GM18873 (cell line): ENCODE data around the gene MKRN1.
"Not testable (repeated sequence)": the region's sequence is repeated elsewhere in the genome, so short reads cannot be mapped to it uniquely, and the experiment has no call there.

Experiments used
- ATAC-seq: cut with Tn5 transposase; IDR thresholded peaks from one replicate; pipeline ENCODE4 v1.9.1; 2021; ENCODE audit warnings: mild to moderate bottlenecking, moderate library complexity, moderate number of reproducible peaks; ENCODE audit not compliant: unreplicated experiment, low FRiP score

MKRN1 gene

DNA sequence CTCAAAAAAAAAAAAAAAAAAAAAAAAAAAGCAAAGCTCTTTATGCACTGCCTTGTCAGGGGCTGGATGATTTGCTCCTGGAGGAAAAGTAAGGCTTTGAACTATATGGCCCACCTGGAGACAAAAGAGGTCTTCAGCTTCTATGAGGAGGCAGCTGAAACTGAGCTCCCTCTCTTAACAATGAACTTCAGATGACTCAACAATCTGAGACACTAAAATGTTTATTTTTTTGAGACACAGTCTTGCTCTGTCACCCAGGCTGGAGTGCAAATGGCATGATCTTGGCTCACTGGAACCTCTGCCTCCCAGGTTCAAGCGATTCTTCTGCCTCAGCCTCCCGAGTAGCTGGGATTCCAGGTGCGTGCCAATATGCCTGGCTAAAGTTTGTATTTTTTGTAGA lies 38.7 kb downstream of the MKRN1 start:
- ATAC-seq: no peak

DNA sequence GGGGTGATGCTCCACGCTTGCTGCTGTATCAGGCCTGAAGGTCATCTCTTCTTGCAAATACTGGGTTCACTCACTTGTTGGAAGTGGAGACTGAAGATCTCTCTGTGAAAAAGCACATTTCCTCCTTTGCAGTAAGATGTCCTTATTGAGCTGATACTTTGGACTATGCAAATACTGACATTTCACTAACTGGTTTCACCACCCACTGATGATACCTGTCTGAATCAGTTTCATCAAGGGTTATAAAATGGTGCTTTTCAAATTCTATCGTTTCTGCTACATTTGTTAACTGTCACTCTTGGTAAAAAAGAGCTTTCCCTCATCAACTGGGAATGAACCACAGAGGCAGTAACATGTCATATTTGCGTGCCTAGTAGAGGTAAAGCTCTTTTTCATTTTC lies 39.9 kb downstream of the MKRN1 start:
- no peak for ATAC-seq

DNA sequence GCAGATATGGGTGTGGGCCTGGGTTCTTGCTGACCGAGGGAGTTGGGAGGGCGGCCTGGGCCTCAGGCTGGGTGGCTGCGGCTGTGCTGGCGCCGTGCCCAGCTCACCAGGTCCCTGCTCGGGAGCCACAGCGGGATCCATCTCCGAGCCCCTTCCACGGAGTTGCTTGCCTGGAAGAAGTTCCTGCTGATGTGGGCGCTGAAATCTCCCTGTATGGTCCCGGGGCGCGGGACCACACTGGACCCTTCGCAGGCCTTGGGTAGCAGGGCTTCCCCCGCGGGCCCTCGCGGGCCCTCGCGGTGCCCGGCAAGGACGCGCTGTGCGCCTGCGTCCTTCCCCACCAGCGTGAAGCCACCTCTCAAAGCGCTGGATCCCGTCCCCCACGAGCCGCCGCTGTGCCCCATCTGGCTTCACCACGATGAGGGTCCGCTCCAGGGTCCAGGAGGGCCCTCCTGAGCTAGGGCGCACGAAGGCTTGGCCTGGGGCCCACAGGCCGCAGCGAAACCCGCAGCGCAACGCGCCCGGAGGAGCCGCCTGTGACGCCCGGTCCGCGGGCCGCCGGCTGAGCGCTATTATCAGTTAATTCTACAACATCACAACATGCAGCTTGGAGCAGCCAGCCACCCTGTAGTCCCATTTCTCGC lies 43.9 kb downstream of the MKRN1 start:
- ATAC-seq: no peak

DNA sequence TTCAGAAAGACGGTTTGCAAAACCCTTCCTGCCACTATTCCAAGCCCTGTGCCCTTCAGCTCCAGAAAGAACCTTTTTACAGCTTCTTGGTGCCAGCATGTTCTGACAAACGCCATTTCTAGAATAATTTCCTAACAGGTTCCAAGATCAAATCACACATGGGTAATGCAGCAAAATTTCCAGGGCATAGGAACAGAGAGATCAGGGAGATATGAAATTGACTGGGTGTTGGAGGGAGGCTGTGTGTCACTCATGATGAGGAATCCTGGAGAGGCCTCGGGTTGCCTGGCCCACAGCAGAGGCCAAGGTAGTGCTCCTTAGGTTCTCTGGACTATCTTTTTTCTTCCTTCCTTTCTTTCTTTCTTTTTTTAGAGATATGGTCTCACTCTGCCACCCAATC lies 45.9 kb downstream of the MKRN1 start:
- ATAC-seq: no peak

DNA sequence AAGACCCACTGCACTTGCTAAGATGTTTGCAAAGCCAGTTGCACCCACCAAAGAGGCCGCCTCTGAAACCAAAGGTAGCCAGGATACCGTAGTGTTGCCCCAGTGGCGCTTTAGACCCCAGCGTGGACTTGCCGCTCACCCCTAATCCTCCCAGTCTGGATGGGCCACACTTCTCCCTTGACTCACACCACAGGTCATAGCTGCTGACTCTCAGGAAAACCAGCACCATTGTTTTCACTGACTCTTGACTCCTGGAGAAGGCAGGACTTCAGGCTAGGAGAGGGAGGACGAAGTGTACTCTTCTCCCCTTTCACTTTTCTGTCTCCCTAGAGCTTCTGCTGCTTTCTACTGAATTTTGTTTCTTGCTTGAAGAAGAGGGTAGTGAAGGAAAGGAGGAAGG lies 53.2 kb downstream of the MKRN1 start:
- ATAC-seq: no peak

DNA sequence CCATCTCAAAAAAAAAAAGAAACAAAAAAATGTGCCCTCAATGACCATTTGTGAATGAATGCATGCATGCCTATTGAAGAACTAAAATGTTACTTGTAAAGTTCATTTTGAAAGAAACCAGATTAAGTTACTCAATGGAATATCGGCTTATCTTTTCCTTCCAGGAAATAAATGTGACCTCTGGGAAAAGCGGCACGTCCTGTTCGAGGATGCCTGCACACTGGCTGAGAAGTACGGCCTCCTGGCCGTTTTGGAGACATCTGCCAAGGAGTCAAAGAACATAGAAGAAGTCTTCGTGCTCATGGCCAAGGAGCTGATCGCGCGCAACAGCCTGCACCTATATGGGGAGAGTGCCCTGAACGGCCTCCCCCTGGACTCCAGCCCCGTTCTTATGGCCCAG lies 53.6 kb downstream of the MKRN1 start:
- ATAC-seq: no peak

DNA sequence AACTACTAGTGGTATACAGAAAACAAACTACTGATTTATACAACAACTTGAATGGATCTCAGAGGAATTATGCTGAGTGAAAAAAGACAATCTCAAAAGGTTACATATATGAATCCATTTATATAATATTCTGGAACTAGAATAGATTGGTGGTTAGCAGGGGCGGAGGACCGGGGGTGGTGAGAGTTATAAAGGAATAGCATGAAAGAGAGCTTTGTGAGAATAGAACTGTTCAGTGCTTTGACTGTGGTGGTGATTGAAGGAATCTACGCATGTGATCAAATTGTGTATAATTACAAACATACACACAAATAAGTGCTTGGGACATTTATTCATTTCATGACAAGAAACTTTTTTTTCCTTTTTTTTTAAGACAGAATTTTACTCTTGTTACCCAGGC lies 55.8 kb downstream of the MKRN1 start:
- no peak for ATAC-seq

DNA sequence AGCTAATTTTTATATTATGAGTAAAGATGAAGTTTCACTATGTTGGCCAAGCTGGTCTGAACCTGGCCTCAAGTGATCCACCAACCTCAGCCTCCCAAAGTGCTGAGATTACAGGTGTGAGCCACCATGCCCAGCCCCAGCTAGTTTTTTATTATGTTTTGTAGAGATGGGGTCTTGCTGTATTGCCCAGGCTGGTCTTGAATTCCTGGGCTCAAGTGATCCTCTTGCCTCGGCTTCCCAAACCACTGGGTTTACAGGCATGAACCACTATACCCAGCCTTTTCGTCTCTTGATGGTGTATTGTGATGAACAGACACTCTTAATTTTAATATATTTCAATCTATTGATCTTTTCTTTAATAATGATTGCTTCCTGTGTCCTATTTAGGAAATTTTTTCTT lies 57.8 kb downstream of the MKRN1 start:
- ATAC-seq: no peak

DNA sequence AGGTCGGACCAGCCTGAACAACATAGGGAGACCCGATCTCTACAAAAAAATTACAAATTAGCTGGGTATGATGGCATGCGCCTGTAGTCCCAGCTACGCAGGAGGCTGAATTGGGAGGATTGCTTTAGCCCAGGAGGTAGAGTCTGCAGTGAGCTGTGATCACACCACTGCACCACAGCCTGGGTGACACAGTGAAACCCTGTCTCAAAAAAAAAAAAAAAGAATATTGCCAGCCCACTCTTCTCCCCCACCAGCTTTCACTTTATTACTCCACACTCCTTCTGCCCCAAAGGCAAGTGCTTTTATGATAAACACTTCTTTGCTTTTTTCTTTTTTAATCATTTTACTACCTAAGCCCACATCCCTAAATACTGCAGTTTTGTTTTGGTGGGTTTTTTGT lies 60.7 kb downstream of the MKRN1 start:
- no peak for ATAC-seq

DNA sequence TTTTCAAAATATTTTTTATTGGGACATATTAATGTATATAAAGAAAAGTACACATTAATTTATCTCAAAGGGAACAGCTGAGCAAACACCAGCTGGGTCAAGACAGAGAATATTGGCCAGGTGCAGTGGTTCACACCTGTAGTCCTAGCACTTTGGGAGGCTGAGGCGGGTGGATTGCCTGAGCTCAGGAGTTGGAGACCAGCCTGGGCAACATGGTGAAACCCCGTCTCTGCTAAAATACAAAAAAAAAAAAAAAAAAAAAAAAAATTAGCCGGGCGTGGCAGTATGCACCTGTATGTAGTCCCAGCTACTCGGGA lies 61.2 kb downstream of the MKRN1 start:
- not testable (repeated sequence) for ATAC-seq

DNA sequence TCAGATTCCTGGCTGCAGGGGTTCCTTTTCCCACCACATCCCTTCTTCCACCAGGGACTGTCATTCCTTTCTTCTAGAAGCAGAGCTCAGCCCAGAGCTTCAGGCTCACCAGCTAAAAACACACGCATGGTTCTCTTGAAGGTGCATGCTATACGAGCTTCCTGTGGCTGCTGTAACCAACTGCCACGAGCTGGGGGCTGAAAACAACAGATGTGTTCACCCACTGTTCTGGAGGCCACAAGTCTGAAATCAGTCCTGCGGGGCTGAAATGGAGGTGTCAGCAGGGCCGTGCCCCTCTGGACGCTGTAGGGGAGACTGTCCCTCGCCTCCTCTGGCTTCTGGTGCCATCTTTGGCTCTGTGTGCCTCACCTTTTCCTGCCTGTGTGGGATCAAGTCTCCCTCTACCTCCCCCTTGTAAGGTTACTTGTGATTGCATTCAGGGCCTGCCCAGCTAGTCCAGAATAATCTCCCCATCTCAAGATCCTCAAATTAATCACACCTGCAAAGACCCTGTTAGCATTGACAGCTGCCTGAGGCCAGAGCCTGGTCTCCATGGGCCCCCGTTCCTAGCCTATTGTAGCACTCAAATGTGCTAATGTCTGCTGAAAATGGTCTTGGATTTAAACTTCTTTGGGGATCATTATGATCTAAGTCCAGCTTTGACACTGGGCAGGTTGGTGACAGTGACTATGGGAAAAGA lies 61.7 kb downstream of the MKRN1 start:
- ATAC-seq: no peak

DNA sequence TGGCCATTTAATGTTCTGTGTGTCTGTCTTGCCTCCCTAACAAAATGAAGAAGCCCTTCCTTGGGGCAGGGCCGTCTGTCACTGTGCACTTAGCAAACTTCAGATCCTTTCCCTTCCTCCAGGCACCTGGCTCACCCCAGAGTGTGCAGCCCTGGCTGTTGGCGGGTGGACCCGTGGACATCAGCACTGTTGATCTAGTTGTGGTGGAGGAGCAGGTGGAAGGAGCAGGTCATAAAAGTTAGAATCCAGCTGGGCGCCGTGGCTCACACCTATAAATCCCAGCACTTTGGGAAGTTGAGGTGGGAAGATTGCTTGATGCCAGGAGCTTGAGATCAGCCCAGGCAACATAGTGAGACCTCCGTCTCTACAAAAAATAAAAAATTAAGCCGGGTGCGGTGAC lies 62.7 kb downstream of the MKRN1 start:
- no peak for ATAC-seq

DNA sequence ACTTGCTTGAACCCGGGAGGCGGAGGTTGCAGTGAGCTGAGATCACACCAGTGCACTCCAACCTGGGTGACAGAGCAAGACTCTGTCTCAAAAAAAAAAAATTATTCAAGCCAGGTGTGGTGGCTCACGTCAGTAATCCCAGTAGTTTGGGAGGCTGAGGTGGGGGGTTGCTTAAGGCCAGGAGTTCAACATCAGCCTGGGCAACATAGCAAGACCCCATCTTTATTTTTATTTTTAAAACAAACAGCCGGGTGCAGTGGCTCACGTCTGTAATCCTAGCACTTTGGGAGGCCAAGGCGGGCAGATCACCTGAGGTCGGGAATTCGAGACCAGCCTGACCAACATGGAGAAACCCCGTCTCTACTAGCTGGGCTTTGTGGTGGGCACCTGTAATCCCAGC lies 63.5 kb downstream of the MKRN1 start:
- not testable (repeated sequence) for ATAC-seq

DNA sequence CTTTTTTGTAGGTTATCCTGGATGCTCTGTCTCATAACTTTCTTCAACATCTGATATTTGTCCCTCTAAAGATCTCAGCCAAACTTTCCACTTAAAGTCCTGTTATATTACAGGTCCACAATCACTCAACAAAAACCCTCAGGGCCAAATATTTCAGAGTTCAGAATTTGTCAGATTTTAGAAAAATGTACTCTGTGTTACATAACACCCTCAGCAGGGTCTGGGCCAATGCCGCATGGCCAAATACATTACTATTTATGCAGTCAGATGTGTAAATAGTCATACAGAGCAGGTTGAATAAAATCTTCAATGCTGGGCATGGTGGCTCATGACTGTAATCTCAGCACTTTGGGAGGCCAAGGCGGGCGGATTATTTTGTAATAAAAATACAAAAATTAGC lies 63.9 kb downstream of the MKRN1 start:
- ATAC-seq: no peak

DNA sequence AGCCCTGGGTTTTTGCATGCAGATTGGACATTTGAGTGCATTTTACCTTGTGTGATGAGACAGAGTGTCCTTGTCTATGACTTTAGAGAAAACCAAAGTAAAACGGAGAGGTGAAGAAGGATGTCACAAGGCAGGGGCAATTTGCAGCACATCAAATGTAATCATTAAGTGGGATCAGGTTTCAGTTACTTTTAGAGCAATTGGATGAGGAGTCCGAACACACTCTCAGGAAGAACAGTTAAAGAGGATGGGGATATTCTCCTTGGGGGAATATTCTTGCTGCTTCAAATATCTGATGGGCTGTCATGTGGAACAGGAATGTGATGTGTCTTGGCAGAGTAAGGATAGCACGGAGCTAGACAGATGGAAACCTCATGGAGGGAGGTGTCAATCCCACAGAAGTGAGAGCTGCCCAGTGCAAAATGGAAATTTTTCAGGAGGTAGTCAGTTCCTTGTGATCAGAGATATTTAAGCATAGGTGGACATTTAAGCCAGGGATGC lies 74.7 kb downstream of the MKRN1 start:
- no peak for ATAC-seq

DNA sequence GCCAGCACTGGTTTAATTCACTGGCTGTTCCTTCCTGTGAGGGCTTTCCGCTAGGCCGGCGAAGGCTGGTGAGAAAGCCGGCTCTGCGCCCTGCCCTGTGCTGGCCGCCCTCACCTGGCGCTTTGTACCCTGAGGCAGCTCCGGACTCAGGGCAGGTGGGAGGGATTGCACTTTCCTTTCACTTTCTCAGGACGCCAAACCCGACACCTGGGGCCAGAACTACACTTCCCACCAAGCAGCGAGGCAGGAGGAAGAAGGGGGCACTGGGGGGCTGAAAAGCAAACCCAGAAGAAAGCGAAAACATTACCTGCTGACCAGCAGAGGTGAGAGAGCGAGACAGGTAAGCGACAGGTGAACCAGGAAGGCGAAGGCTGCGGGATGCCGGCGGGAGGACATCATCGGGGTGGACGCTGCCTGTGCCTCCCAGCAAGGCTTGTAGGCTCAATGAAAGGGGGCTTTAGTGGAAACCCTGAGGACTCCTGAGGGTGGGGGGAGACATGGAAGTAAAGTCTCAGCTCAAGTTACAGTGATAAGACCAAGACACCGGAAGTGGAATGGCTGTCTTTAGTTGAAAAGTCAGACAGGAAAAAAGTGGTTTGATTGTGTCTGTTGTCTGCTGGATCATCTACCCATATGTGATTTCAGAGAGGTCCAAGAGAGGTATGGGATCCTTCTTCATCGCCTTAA lies 75.3 kb downstream of the MKRN1 start, which contains the start of gene RAB19:
Gene RAB19, plus strand, starts transcription at position 181 of the 687 bp plus-strand sequence. CDS start 3,589 bp downstream, outside the sequence.
- ATAC-seq: no peak
